Vagina (tissue), 2 donors: ENCODE measurements around the gene XPNPEP1.

Experiments
- CTCF ChIP-seq, 3 experiments: fragments of 450-650 bp in 2 of 3; fragments of 200-600 bp in 1 of 3; sonication (generic) in 1 of 3; IDR thresholded peaks; one replicate each; pipeline ENCODE4 v1.5.1; 2017 to 2019; ENCODE audit warnings: antibody characterized with exemption in 3 of 3, mild to moderate bottlenecking in 2 of 3, moderate library complexity in 2 of 3
- POLR2A ChIP-seq, 2 donors: fragments of 450-650 bp; IDR thresholded peaks; one replicate each; pipeline ENCODE4 v1.6.1; 2017; ENCODE audit warnings: antibody characterized with exemption in 2 of 2, mild to moderate bottlenecking in 2 of 2, moderate library complexity in 2 of 2

GRCh38 chr10:109821672-109822071 is 101.6 kb downstream of the XPNPEP1 start:
- TF ChIP-seq POLR2A (IDR thresholded peaks at IDR 0.05), result no peak
- no peak for TF ChIP-seq CTCF (IDR thresholded peaks at IDR 0.05)
